ENCODE results near the gene RAB3GAP2. TPM values are rescaled to one million over a fixed set of nuclear protein-coding genes. Genes with fewer than 3 reads are reported as not detected.
"Not testable (repeated sequence)": the region's sequence is repeated elsewhere in the genome, so short reads cannot be mapped to it uniquely, and the experiment has no call there.

The RAB3GAP2 gene
- total RNA-seq, 4 donors from 2014 or later = 37.0 to 53.1 (median 42.9) TPM

GRCh38 chr1:220113136-220113695 lies 159.0 kb downstream of the RAB3GAP2 start:
- TF ChIP-seq CTCF (IDR thresholded peaks at IDR 0.05) (peak in 3 of 6 experiments; percentile 14 to 52 (median 20)), POLR2A (IDR thresholded peaks at IDR 0.05) (no peak)
- Histone ChIP-seq H3K4me1 (no peaks in the 10 kb centered on the region), H3K27me3 (no peaks in the 10 kb centered on the region), H3K27ac (no peak overlapping the region), H3K9me3 (no peaks in the 10 kb centered on the region), H3K4me3 (replicated peaks in 1 of 3) (no peak overlapping the region), H3K36me3 (peaks cover 24 to 33% of the 10 kb centered on the region in 2 donors)
- DNase-seq = no peak
- intact Hi-C loops (cut with DNase I) = no loop called here
- 73 to 84% methylated on average over 5 of the region's 5 CpGs for WGBS, 2 donors

- H3K27ac ChIP-seq; intact Hi-C loops (cut with DNase I); DNase-seq; H3K4me1 ChIP-seq; H3K9me3 ChIP-seq; H3K4me3 ChIP-seq (replicated peaks in 1 of 3); H3K27me3 ChIP-seq: not testable (repeated sequence)
- H3K36me3 ChIP-seq = peaks cover 27 to 37% of the 10 kb centered on the region in 2 donors
- WGBS, 2 donors = 93 to 100% methylated on average over 4 of the region's 4 CpGs
Measured at GRCh38 chr1:220112600-220112999, 159.7 kb downstream of the RAB3GAP2 start.

GRCh38 chr1:220110473-220110872 lies 161.8 kb downstream of the RAB3GAP2 start:
- H3K9me3 ChIP-seq; H3K4me1 ChIP-seq; H3K27ac ChIP-seq; H3K4me3 ChIP-seq (replicated peaks in 1 of 3); intact Hi-C loops (cut with DNase I); H3K27me3 ChIP-seq; DNase-seq: not testable (repeated sequence)
- 94 to 97% methylated on average over 6 of the region's 6 CpGs for WGBS, 2 donors
- H3K36me3 ChIP-seq = peaks cover 37 to 50% of the 10 kb centered on the region in 2 donors

- TF ChIP-seq CTCF (IDR thresholded peaks at IDR 0.05) (no peak), POLR2A (IDR thresholded peaks at IDR 0.05) (no peak)
- Histone ChIP-seq H3K27ac (no peak overlapping the region), H3K36me3 (peaks cover 26% of the 10 kb centered on the region in 2 donors), H3K9me3 (no peaks in the 10 kb centered on the region), H3K27me3 (no peaks in the 10 kb centered on the region), H3K4me3 (replicated peaks in 1 of 3) (no peak overlapping the region), H3K4me1 (peaks cover 3% of the 10 kb centered on the region in 2 donors)
- intact Hi-C loops (cut with DNase I) = loop anchor here (10.0 kb wide), 1 partner anchor 55 kb away; the partner anchor contains the start of gene EPRS1
- DNase-seq = no peak
Measured at GRCh38 chr1:220099826-220100225, 172.4 kb downstream of the RAB3GAP2 start.

MicroRNAs encoded within 50 kb of the gene (microRNA counts, 767-probe panel; counts per million panel counts)
- microRNA hsa-miR-194-5p (2,589 to 4,901 counts per million in 2 donors), microRNA hsa-miR-215 (0 counts per million in 2 donors), microRNA hsa-miR-664-3p (3,246 to 5,435 counts per million in 2 donors)

Small RNA genes lying within 50 kb of the gene (microRNA-seq; reads per million reads assigned to microRNA genes)
- not detected for gene MIR194-1
- gene MIR215 = 1.1 reads per million
- 337 reads per million, percentile 66 among the genes with 10 or more reads in this experiment for gene MIR664A

Small RNA genes lying within 50 kb of the gene (small RNA-seq; reads per million reads assigned to genes)
- not detected for gene MIR194-1
- gene MIR215 = not detected
- not detected for gene MIR664A
- gene SNORA36B = 0.75 reads per million

Other genes with a start within 250 kb of the RAB3GAP2 start
- gene EPRS1, start 225.9 kb downstream of the RAB3GAP2 start, total RNA-seq = 10 to 100 TPM; 43.7 to 63.1 (median 54.8) TPM
- 10 to 100 TPM; 24.8 to 29.3 (median 25.1) TPM for gene BPNT1, start 182.7 kb downstream of the RAB3GAP2 start, total RNA-seq
- gene IARS2, start 178.3 kb downstream of the RAB3GAP2 start, total RNA-seq = 10 to 100 TPM; 59.6 to 72.6 (median 67.0) TPM

Data from thyroid gland (tissue), 4 donors.